Endometrium (tissue), 2 donors: ENCODE data around the gene CTNND1.
A peak's percentile ranks its signal among the peaks of the same experiment; 100 is the strongest.
"Not testable (repeated sequence)": the region's sequence is repeated elsewhere in the genome, so short reads cannot be mapped to it uniquely, and the experiment has no call there.

Source experiments
- FAIRE-seq: peaks from 2 replicates; lab custom pipeline; 2012; peaks lifted over from hg19 to GRCh38; lab: Jason Lieb, UNC
- donor health status: control.
- donor health status: control.

Gene CTNND1, protein sequence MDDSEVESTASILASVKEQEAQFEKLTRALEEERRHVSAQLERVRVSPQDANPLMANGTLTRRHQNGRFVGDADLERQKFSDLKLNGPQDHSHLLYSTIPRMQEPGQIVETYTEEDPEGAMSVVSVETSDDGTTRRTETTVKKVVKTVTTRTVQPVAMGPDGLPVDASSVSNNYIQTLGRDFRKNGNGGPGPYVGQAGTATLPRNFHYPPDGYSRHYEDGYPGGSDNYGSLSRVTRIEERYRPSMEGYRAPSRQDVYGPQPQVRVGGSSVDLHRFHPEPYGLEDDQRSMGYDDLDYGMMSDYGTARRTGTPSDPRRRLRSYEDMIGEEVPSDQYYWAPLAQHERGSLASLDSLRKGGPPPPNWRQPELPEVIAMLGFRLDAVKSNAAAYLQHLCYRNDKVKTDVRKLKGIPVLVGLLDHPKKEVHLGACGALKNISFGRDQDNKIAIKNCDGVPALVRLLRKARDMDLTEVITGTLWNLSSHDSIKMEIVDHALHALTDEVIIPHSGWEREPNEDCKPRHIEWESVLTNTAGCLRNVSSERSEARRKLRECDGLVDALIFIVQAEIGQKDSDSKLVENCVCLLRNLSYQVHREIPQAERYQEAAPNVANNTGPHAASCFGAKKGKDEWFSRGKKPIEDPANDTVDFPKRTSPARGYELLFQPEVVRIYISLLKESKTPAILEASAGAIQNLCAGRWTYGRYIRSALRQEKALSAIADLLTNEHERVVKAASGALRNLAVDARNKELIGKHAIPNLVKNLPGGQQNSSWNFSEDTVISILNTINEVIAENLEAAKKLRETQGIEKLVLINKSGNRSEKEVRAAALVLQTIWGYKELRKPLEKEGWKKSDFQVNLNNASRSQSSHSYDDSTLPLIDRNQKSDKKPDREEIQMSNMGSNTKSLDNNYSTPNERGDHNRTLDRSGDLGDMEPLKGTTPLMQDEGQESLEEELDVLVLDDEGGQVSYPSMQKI

DNA sequence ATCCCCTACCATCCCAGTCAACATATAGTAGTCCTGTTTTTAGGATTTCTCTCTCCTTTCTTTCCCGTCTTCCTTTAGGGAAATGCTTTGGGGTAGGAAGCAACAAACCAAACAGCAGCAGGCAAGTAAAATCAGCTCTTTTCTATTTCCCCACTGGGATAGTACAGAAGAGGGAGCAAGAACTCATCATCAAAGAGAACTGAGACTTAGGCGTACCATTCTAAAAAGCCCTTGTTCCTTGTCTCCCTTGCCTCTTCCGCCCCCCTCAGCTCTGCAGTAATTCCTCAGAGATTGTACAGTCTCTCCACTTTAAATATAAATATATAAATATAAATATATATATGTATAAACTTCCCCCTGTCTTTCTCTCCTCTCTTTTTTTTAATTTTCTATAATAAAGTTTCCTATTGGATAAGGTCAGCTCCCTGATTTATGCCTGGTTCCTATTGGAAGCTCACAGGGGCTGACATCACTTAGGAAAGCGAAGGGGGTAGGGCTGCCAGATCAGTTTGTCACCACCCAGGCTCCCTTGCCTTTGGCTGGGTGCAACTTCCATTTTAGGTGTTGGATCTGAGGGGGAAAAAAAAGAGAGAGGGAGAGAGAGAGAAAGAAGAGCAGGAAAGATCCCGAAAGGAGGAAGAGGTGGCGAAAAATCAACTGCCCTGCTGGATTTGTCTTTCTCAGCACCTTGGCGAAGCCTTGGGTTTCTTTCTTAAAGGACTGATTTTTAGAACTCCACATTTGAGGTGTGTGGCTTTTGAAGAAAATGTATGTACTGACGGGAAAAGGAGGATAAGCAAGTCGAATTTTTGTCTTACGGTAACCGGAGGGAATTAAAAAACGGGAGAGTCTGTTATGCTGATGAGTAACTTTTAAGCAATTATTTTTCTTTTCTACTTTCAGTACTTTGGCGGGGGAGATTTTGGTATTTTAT is at the start of gene CTNND1:
Gene CTNND1, plus strand, starts transcription at position 502 of the 934 bp plus-strand sequence. CDS start 29,677 bp downstream, outside the sequence.
- peak; percentile 99 for FAIRE-seq

DNA sequence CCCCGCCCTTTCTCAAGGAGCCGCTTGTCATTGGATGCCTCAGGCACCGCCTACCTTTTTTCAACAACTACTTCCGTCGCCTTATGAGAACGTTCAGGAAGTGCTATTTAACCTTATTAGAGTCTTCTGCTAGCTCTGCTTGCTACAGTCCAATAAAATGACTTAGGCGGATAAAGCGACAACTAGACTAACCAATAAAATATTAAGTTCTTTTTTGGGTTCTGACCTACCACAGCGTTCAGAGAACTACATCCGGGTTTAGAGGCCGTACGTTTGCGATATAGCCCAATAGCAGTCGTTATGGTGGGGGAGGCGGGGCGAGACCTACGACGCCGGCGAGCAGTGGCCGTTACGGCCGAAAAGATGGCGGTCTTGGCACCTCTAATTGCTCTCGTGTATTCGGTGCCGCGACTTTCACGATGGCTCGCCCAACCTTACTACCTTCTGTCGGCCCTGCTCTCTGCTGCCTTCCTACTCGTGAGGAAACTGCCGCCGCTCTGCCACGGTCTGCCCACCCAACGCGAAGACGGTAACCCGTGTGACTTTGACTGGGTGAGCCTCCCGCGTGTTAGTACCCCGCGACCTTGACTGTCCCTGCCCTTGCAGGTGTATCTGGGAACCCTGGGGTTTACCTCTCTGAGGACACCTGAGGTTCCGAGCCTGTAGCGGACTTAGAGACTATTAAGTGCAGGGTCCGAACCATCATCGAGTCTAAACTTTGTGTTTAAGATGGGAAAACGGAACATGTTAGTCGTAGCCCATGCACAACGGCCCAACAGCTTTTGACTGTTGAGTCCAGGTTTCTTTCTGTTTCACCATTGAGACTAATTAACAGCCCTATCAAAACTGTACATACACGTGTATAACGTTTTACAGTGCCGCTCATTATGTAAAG is 49.1 kb upstream of the CTNND1 start, which contains the start of gene TMX2:
Gene TMX2, plus strand, starts transcription at position 338 of the 895 bp plus-strand sequence. Its CDS starts 26 bp downstream, at position 364.
- peak; percentile 100 for FAIRE-seq

DNA sequence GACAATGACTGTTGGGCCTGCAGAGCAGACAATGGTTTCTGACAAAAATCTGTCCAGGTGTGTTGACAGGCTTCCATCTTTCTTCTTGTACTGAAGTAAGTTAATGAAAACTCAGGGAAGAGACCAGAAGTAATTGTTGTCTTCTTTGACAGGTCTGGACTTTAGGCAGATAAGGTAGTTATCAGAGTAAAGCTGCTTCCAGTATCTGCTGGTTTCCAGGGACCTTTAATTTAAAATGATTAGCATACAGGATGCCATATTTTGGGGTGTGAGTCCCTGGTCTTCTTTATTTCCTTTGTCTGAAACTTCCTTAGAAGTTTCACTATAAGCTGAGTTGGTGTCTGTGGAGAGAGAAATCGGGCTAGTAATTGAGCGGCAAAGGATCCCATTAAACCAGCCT is 47.8 kb upstream of the CTNND1 start:
- no peak for FAIRE-seq

DNA sequence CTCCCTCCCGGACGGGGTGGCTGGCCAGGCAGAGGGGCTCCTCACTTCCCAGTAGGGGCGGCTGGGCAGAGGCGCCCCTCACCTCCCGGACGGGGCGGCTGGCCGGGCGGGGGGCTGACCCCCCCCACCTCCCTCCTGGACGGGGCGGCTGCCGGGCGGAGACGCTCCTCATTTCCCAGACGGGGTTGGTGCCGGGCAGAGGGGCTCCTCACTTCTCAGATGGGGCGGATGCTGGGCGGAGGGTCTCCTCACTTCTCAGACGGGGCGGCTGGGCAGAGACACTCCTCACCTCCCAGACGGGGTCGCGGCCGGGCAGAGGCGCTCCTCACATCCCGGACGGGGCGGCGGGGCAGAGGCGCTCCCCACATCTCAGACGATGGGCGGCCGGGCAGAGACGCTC is 44.9 kb upstream of the CTNND1 start:
- FAIRE-seq, result not testable (repeated sequence)

DNA sequence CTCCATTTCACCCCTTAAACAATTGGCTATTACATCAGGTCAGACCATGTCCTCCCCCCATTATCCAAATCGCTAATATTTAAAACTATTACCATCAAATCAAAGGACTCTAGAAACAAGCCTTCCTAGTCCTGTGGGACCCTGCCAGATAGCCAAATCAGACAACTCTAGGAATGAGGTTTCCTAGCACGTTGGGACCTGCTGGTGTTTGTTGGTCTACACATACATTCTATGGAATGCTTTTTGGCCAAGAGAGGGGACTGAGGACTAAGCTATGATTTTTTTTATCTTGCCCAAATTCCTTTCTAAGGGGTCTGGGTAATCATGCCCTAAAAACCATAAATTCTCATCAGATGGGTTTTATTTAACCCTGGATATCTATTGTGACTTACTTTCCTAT is 34.4 kb upstream of the CTNND1 start:
- FAIRE-seq, result no peak

DNA sequence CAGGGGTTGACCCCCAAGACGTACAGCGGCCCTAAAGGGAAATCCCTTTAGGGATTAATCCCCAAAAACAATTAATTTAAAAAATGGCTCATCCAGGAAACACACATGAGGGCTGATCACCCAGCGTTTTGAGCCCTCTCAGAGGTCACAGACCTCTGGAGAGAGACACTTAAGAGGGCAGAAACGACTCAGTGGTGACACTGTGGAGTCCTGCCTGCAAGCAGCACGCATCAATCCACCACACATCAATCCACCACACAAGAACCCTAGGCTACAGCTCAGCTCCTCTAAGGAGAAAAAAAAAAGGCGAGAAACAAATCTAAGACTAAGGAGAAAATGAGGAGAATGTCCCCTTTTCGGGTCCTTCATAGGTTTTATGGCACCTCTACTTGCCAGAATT is 32.8 kb upstream of the CTNND1 start:
- no peak for FAIRE-seq

DNA sequence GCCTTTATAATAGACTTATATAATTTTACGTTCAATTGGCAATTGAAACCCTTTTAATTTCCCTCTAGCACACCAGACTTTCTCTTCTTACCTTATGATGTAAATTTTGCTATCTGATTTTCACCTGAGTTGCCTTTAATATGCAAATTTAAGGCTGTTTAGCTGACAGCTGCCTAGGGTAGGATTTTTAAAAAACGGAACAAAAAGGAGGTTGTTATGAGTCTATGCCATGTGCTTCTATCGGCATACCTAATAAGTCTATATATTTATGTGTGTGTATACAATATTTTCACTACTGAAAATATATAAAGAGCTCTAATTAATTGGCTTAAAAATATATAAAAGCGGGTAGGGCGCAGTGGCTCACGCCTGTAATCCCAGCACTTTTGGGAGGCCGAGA is 32.1 kb upstream of the CTNND1 start:
- FAIRE-seq, result no peak

DNA sequence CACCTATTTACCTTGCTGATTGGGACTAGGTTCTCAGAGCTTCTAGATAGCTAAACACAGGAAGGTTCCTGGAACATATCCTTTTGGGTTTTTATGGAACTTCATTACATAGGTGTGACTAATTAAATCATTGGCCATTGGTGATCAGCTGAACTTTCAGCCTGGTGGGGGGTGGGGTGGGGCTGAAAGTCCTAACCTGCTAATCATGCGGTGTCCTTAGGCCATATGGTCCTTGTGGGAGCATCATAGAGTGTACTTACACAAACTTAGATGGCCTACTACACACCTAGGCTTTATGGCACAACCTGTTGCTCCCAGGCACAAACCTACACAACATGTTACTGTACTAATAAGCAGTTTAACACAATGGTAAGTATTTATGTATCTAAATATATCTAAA is 28.9 kb upstream of the CTNND1 start:
- no peak for FAIRE-seq

DNA sequence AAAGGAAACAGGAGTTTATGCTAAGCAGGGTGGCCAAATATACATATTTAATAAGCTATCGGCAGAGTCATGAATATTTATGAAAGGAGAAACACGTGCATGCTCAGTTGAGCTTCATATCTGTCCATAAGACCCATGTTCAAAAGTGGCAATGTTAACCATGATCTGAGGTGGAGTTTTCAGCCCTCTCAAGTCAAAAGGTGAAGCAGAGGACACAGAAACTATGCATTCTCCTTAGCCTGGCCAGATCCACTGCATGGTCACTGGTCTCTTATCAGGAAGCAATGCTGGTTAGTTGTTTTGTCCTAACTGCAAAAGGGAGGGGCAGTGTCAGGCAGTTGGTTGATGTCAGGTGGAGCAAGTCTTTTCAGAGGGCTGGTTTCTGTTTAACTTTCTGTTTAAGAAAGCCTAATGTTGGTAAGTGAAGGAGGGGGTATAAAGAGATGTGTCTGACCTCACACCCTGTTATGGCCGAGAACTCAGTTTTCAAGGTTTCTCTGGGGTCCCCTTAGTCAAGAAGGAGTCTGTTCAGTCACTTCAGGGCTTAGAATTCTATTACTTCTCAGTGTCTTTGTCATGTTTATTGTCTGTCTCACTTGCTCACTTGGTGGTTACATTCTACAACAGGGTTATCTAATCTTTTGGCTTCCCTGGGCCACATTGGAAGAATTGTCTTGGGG is 25.8 kb upstream of the CTNND1 start:
- FAIRE-seq, result no peak

DNA sequence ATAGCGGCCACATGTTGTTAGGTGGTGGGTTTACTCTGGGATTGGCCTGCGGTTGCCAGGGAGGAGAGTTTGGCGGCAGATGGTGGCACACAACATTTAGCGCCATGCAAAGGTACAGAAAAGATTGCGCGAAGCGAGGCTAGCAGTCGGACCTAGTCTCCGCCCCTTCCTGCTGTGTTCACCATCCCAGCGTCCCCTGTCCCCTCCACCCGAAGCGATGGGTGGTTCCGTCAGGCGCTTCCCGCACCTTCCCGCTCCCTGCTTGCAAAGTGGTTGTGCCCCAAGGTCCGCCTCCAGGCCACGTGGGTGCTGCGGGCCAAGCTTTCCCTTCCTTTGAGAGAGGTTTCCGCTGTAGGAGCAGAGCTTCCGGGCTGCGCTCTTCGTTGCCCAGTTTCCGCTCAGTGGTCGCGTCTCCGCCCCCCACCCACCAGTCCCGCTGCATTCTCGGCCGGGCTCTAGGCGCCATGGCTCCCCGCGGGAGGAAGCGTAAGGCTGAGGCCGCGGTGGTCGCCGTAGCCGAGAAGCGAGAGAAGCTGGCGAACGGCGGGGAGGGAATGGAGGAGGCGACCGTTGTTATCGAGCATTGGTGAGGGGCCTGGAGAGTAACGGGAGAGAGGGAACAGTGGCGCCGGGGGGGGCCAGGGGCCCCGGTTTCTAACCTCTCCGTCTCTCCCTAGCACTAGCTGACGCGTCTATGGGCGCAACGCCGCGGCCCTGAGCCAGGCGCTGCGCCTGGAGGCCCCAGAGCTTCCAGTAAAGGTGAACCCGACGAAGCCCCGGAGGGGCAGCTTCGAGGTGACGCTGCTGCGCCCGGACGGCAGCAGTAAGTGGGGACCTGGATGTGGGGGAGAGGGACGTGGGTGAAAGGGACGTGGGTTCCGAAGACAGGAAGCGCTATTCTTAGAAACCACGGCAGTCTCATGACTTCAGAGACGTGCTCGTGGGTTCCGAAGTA is 20.2 kb upstream of the CTNND1 start, which contains the start of gene SELENOH:
Gene SELENOH, plus strand, starts transcription at position 360 of the 955 bp plus-strand sequence. Its CDS starts 105 bp downstream, at position 465.
- peak; percentile 33 for FAIRE-seq

DNA sequence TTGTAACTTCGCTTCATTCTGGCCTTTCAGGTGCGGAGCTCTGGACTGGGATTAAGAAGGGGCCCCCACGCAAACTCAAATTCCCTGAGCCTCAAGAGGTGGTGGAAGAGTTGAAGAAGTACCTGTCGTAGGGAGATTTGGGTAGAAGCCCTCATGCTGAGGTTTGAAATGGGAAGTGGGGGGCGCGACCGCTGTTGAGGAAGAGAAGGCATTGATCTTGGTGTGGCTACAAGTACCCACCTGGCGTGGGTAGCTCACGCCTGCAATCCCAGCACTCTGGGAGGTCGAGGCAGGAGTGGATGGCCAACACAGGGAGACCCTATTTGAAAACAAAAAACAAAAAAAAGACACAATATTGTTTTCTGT is 19.5 kb upstream of the CTNND1 start:
- FAIRE-seq, result no peak

DNA sequence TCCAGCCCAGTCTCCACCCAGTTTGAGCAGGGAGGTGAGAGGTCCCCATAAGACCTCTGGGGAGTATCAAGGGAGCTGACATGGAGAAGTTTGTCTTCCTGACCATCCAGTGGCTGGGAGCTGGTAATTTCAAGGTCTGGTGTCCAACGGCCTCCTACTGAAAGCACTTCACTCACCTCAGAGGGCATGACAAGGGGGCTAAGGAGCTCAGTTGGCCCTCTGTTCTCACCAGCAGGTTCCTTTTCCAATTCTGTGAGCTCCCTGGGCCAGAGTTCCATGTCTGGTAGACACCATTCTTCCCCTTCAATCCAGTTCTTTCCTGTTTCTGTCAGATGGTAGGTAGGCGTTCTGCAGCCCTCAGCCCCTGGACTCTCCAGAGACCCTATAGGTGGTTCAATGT is 17.2 kb upstream of the CTNND1 start:
- FAIRE-seq, result no peak

DNA sequence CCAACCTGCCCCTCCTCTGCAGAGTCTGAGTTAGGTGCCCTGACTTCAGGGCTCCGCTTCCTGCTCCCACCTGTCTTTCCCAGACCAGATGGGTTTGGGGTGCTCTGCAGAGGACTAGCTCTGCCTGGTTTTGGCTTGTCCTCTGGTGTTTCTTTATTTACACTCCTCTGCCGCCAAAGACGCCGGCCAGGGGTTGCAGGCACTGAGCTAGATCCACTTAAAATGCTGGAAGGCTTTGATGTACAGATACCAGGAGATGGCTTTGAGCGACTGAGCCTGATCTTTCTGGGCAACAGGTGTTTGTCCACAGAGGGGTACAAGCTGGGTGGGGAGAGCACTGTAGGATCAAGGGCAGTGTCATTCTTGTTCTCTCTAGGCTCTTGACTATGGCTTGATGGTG is 16.4 kb upstream of the CTNND1 start:
- FAIRE-seq, result no peak

DNA sequence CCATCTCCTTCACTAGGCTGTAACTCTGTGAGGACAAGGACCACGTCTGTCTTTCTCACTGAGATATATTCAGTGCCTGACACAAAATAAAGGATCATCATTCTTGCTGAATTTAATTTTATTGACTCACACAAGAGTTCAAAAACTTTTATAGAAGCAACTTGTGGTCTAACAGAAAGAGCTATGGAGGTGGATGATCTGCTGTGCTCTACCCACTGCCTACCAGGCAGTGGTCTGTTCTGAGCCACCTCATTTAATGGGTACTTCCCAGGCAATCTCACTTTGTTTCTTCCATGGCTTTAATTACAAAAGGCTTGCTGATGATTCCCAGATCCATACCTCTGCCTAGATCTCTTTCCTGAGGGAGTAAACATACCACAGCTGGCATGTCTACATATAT is 14.7 kb upstream of the CTNND1 start:
- FAIRE-seq, result no peak

DNA sequence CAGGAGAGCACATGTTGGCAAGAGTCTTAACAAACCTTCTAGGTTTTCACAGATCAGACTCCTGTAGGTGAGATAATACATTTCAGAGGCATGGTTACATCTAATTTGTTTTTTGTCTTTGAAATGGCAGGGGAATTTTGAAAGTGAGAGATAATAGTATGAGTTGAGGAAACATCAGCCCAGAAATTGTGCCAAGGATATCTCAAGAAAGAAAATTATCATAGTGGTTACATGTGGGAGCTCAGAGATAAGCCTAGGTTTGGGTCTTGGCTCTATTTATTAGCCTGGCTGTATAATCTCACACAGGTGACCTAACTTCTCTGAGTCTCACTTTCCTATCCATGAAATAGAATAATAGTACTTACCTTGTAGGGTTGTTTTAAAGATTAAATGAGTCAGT is 10.4 kb upstream of the CTNND1 start:
- no peak for FAIRE-seq

DNA sequence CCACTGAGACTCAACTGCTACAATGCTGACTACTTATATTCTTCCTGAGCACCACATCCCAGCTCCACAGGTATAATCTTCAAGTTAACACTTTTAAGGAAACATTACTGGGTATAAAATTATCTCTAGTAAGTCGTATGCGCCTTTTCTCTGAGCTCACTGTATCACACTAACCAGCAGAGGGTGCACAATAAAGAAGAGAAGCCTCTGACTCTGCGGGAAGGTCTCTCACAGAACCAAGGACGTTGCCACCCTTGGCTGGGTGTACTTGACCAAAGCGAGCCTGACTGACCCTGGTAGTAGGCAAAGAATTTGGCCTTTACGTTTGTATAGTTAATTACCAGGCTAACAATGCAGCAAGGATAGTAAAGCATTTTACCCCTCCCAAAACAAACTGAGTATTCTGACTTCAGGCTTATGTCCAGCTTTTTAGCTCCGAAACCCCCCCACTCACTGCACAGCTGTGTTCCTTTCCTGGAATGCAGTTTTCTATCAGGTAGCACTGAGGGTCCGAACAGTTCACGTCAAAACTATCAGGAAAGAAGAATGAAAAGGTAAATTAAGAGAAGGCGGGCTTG is 9.8 kb upstream of the CTNND1 start, which contains the start of gene BTBD18:
Gene BTBD18, minus strand, starts transcription at position 144 of the 578 bp plus-strand sequence. CDS start 631 bp downstream, outside the sequence.
- FAIRE-seq, result no peak

DNA sequence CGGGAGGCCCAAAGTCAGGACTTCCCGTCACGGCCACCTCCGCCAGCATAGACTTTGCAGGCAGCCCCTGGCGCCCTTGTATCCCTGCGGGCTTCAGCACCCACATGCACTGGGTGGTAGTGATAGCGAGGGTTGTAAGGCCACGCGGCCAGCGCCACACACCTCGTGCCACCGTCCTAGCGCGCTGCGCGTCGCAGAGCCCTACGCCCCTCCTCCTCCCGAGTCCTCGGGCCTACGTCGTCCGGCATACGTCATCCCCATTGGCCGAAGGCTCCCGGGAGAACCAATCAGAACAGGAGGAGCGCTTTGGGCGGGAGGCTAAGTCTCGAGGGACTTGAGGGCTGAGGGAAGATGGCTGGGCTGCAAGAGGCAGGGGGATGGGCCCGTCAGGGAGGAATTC is 8.6 kb upstream of the CTNND1 start:
- FAIRE-seq, result no peak

DNA sequence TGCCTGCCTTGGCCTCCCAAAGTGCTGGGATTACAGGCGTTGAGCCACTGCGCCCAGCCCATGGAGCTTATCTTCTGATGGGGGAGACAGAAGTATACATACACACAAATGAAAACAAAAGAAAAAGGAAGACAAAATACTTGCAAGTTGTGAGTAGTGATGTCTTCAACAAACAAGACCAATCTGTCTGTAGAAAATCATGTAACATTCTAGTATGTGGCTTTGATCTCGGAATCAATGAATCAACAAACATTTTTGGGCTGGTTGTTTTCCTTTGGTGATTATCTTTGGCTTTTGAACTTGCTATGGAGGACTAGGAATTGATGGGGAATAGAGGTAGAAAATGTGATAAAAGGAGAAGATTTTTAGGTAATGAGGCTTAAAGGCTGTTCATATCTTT is 3.4 kb upstream of the CTNND1 start:
- no peak for FAIRE-seq
